IgD-negative memory B cell (primary cell): ENCODE data around the gene PIGK. TPM values are rescaled to one million over a fixed set of nuclear protein-coding genes. Genes with fewer than 3 reads are reported as not detected.

Source experiments
- H3K27ac Mint-ChIP-seq, 3 donors: one replicate each; pipeline ENCODE4 v1.8.0; 2020 to 2022; ENCODE audit warnings: mild to moderate bottlenecking in 3 of 3, mixed read lengths in 3 of 3, moderate library complexity in 1 of 3
- H3K27me3 Mint-ChIP-seq: one replicate; pipeline ENCODE4 v1.8.0; 2021; ENCODE audit warnings: mixed read lengths
- H3K36me3 Mint-ChIP-seq: one replicate; pipeline ENCODE4 v1.8.0; 2020; ENCODE audit warnings: mild to moderate bottlenecking, mixed read lengths
- H3K4me1 Mint-ChIP-seq, 3 donors: one replicate each; pipeline ENCODE4 v1.8.0; 2020 to 2022; ENCODE audit warnings: mixed read lengths in 3 of 3, mild to moderate bottlenecking in 1 of 3
- H3K4me3 Mint-ChIP-seq, 4 donors: one replicate each; pipeline ENCODE4 v1.8.0; 2020 to 2022; ENCODE audit warnings: mild to moderate bottlenecking in 4 of 4, mixed read lengths in 4 of 4, moderate library complexity in 3 of 4
- H3K9me3 Mint-ChIP-seq, 3 donors: one replicate each; pipeline ENCODE4 v1.8.0; 2020 to 2021; ENCODE audit warnings: mixed read lengths in 3 of 3, mild to moderate bottlenecking in 1 of 3
- polyA plus RNA-seq: library from polyadenylated mRNA; unstranded; fragments of 300-500 nt; fragmentation: Illumina TruSeq; gene quantifications from one replicate; pipeline ENCODE4 v1.2.3, GENCODE V29; 2021

PIGK gene
- 18.1 TPM for polyA plus RNA-seq

DNA sequence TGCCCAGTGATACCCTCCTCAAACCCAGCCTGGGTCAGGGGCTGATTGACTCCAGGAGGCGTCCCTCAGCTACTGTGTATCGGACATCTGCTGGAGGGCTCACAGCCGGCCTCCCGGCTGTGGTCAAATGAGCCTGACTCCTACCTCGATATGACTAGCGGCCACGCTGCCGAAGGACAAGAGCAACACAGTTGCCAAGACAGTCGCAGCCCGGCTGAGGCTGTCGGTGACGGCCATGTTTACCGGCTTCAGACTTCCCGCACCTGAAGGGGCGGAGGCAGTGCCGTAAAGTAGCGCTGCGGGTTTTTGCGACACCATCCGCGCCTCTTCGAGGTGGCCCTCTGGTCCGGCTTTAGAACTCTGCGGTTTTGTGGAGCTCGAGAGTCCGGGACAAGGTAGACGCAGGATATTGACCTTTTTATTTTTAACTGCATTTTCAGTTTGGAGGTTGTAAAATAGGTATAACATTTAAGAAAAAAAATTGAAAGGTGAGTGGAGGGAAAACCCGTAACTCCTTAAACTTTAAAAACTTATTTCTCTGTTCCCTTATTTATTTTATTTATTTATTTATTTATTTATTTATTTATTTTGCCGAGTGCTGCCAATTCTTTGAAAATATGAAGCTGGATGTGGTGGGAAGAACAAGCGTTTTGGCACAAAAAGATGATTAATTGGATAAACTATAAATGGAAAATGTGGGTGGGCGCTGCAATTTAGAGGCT is at the start of gene PIGK:
Gene PIGK, minus strand, starts transcription at position 265 of the 722 bp plus-strand sequence. Its CDS starts 28 bp downstream, at position 237.
- H3K36me3 Mint-ChIP-seq: peaks cover 10% of the 10 kb centered on the region
- H3K4me3 Mint-ChIP-seq: peak within 1 kb of the TSS; percentile 96 to 99 (median 96)
- peak within 1 kb of the TSS; percentile 52 to 94 (median 93) for H3K27ac Mint-ChIP-seq
- H3K4me1 Mint-ChIP-seq: peaks cover 15 to 44% (median 19%) of the 10 kb centered on the region in 3 donors
- no peaks in the 10 kb centered on the region for H3K27me3 Mint-ChIP-seq
- no peaks in the 10 kb centered on the region for H3K9me3 Mint-ChIP-seq

DNA sequence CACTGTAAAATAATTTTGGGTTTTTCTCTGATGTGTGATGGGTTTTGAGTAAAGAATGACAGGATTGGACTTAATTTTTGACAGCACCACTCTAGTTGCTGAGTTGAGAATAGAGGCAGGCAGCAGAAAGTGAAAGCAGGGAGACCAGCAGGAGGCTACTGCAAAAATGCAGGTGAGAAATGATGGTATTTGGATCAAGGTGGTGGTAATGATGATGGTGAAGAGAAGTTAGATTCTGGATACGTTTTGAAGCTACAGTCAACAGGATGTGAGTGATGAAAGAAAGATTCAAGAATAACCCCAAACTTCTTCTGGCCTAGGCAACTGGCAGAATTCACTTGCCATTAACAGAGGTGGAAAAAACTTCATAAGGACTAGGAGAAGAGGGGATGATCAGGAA is 47.8 kb upstream of the PIGK start:
- Mint-ChIP-seq H3K36me3 (no peaks in the 10 kb centered on the region), H3K27ac (no peak overlapping the region), H3K4me3 (no peak overlapping the region), H3K9me3 (no peaks in the 10 kb centered on the region), H3K4me1 (no peaks in the 10 kb centered on the region), H3K27me3 (peaks cover 11% of the 10 kb centered on the region)

DNA sequence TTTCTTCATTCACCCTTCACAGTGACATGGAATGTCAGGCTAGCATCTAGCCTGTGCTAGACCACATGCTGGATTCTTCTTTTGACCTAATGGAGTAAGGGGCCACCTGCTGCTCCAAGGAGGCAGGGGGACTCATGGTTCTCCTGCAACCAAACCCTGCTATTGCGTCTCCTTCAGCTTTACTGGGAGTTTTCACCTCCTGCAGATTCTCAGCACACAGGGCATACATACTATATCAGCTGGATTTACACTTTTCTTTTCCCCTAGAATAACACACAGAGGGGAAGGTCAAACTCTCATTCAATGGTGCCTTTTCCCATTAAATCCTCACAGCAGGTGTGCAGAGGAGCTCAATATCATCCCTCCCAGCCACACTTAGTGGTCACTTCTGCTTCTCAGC is 46.0 kb upstream of the PIGK start:
- Mint-ChIP-seq H3K27ac (no peak overlapping the region), H3K4me3 (no peak overlapping the region), H3K4me1 (no peaks in the 10 kb centered on the region), H3K27me3 (peaks cover 9% of the 10 kb centered on the region), H3K9me3 (no peaks in the 10 kb centered on the region), H3K36me3 (no peaks in the 10 kb centered on the region)

DNA sequence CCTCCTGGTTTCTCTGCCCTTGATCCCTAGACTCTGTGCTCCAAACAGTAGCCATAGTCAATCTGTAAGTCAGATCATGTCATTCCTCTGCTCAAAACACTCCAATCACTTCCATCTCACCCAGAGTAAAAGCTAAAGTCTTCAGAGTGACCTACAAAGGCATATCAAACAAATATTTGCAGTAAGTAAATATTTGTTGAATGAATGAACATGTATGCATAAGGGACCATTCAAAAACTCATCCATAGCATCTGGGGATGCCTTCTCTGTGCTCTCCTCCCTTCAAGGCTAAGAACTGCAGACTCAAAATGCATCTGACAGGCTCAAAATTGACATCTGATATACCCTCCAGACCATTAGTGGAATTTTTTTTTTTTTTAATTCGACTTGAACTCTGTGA is 44.5 kb upstream of the PIGK start:
- Mint-ChIP-seq H3K27ac (no peak overlapping the region), H3K4me1 (no peaks in the 10 kb centered on the region), H3K9me3 (peaks cover 0 to 2% (median 2%) of the 10 kb centered on the region in 3 donors)

DNA sequence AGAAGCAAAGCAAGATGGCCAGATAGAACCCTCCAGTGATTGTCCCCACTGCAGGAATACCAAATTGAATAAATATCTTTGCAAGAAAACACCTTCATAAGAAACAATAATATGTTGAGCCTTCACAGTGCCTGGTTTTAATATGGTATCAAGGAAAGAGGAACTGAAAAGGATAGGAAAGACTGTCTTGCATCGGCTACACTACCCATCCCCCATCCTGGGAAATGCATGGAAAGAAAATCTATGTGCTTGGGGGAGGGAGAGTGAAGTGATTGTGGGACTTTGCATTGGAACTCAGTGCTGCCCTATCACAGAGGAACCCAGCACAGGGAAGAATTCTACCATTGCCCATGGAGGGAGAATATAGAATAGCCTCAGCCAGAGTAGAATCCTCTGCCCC is 34.0 kb upstream of the PIGK start:
- Mint-ChIP-seq H3K36me3 (no peaks in the 10 kb centered on the region), H3K9me3 (peaks cover 3 to 48% (median 27%) of the 10 kb centered on the region in 3 donors), H3K27ac (no peak overlapping the region)

More for the DNA sequence above, 44.5 kb upstream of the PIGK start:
- H3K36me3 Mint-ChIP-seq: no peaks in the 10 kb centered on the region
- H3K4me3 Mint-ChIP-seq: no peak overlapping the region
- peaks cover 4% of the 10 kb centered on the region for H3K27me3 Mint-ChIP-seq

DNA sequence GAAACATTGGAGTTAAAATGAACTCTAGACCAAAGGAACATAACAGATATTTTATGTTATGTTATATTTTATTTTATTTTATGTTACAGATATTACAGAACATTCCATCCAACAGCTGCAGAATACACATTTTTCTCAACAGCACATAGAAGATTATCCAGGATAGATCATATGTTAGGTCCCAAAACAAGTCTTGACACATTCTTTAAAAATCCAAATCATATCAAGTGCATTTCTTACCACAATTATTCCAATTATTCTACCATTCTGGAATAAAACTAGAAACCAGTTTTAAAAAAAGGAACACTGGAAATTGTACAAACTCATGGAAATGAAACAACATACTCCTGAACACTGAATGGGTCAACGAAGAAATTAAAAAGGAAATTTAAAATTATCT is 30.9 kb upstream of the PIGK start:
- no peak overlapping the region for H3K4me3 Mint-ChIP-seq
- no peaks in the 10 kb centered on the region for H3K36me3 Mint-ChIP-seq

More for the DNA sequence above, 34.0 kb upstream of the PIGK start:
- Mint-ChIP-seq H3K4me1 (no peaks in the 10 kb centered on the region), H3K4me3 (no peak overlapping the region), H3K27me3 (peaks cover 10% of the 10 kb centered on the region)

DNA sequence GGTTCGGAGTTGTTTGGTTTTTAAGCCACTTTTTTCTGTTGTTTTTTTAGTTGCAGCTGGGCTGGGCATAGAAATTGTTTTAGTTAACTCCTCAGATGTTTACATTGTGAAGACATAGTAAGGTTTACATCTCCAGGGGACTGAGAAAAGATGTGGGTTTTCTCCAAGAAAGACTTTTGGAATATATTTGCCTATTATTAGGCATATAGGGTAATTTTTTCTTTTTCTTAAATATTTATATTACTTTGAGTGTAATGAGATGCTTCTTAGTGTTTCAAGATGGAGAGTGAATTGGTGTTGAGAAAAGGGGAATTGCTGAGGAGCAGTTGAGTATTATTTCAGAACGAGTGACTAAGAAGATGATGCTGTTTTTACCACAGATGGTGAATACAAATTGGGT is 26.6 kb upstream of the PIGK start:
- no peaks in the 10 kb centered on the region for H3K4me1 Mint-ChIP-seq
- H3K4me3 Mint-ChIP-seq: no peak overlapping the region
- peaks cover 8 to 29% (median 22%) of the 10 kb centered on the region in 3 donors for H3K9me3 Mint-ChIP-seq
- no peak overlapping the region for H3K27ac Mint-ChIP-seq
- no peaks in the 10 kb centered on the region for H3K36me3 Mint-ChIP-seq
- H3K27me3 Mint-ChIP-seq: peaks cover 9% of the 10 kb centered on the region

More for the DNA sequence above, 30.9 kb upstream of the PIGK start:
- Mint-ChIP-seq H3K4me1 (no peaks in the 10 kb centered on the region), H3K9me3 (peaks cover 5 to 37% (median 33%) of the 10 kb centered on the region in 3 donors), H3K27me3 (peaks cover 7% of the 10 kb centered on the region), H3K27ac (no peak overlapping the region)

DNA sequence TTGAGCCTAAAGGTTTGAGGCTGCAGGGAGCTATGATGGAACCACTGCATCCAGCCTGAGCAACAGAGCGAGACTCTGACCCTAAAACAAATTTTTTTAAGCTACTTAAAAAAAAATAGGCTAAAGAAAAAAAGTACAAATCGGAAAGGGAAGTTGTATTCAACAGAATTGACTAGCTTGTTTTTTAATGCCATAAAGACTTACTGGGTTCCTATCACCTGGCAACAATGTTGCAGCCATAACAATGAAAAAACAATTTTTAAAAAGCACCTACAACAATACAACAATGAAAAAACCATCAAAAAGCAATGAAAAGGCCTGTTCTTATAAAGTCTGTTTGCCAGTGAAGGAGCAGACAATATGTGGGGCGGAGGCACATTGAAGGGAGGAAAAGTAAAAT is 20.1 kb upstream of the PIGK start:
- no peaks in the 10 kb centered on the region for H3K4me1 Mint-ChIP-seq
- H3K36me3 Mint-ChIP-seq: no peaks in the 10 kb centered on the region
- peaks cover 18% of the 10 kb centered on the region for H3K27me3 Mint-ChIP-seq
- peaks cover 0 to 4% (median 2%) of the 10 kb centered on the region in 3 donors for H3K9me3 Mint-ChIP-seq
- H3K27ac Mint-ChIP-seq: no peak overlapping the region
- no peak overlapping the region for H3K4me3 Mint-ChIP-seq

DNA sequence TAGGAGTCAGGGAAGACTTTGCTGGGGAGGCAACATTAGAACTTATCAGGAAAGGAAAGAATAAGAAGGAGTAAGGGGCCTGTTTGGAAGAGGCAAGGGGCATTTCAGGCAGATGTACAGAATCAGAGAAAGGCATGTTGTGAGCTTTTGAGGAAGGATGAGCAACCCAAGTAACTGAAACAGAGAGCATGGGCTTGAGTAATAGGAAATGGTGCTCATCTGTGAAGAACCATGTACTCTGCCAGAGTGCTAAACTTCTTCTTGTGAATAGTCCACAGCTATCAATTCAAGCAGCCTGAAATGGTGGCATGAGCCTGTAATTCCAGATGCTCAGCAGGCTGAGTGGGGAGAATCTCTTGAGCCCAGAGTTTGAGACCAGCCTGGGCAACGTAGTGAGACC is 19.2 kb upstream of the PIGK start:
- H3K27me3 Mint-ChIP-seq: peaks cover 18% of the 10 kb centered on the region
- H3K27ac Mint-ChIP-seq: no peak overlapping the region
- H3K4me3 Mint-ChIP-seq: no peak overlapping the region
- peaks cover 0 to 2% (median 1%) of the 10 kb centered on the region in 3 donors for H3K9me3 Mint-ChIP-seq
- H3K36me3 Mint-ChIP-seq: peaks cover under 1% of the 10 kb centered on the region
- H3K4me1 Mint-ChIP-seq: no peaks in the 10 kb centered on the region

DNA sequence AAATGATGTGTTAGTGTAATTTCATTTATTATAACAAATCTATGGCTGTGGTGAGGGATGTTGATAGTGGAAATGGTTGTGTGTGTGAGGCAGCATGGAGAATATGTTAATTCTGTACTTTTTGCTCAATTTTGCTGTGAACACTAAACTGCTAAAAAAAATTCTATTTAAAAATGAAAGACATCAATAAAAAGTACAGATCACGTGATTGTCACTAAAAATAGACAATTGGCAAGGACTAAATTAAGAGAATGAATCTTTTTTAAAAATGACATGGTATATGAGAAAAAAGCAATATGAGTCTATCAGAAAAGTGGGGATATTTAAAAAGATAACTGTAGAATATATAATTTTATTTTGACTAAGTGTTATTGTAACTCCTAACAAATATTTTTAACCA is 15.7 kb upstream of the PIGK start:
- Mint-ChIP-seq H3K9me3 (peaks cover 0 to 6% (median 0%) of the 10 kb centered on the region in 3 donors), H3K4me3 (no peak overlapping the region), H3K36me3 (peaks cover 2% of the 10 kb centered on the region), H3K27me3 (peaks cover 13% of the 10 kb centered on the region), H3K27ac (no peak overlapping the region), H3K4me1 (no peaks in the 10 kb centered on the region)

DNA sequence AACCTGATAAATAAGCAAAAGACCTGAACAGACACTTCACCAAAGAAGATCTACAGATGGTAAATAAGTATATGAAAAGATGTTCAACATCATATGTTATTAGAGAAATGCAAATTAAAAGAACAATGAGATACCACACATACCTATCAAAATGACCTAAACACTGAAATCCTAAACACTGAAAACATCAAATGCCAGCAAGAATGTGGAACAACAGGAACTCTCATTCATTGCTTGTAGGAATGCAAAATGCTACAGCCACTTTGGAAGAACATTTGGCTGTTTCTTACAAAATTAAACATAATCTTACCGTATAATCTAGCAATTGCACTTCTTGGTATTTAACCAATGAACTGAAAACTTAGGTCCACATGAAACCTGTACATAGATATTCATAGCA is 14.9 kb upstream of the PIGK start:
- H3K4me3 Mint-ChIP-seq: no peak overlapping the region
- H3K9me3 Mint-ChIP-seq: peaks cover 0 to 6% (median 0%) of the 10 kb centered on the region in 3 donors
- no peak overlapping the region for H3K27ac Mint-ChIP-seq
- H3K4me1 Mint-ChIP-seq: no peaks in the 10 kb centered on the region
- peaks cover 9% of the 10 kb centered on the region for H3K27me3 Mint-ChIP-seq
- H3K36me3 Mint-ChIP-seq: peaks cover 2% of the 10 kb centered on the region

DNA sequence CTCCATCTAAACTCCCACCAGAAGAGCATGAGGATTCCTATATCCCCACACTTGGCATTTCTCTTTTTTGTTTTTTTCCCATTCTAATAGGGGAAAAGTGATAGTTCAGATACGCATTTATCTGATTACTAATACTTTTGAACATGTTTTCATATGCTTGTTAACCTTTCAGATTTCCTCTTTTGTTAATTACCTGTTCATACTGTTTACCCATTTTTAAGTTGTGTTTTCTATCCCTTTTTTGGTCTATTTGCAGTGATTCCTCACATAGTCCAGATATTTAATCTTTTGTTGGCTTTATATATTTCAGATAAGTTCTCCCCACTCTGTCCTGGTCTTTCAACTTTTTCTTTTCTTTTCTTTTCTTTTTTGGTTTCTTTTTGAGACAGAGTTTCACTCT is 13.6 kb upstream of the PIGK start:
- Mint-ChIP-seq H3K9me3 (peaks cover 0 to 6% (median 0%) of the 10 kb centered on the region in 3 donors), H3K27ac (no peak overlapping the region), H3K36me3 (peaks cover 2% of the 10 kb centered on the region), H3K27me3 (peaks cover 3% of the 10 kb centered on the region), H3K4me3 (no peak overlapping the region), H3K4me1 (no peaks in the 10 kb centered on the region)

DNA sequence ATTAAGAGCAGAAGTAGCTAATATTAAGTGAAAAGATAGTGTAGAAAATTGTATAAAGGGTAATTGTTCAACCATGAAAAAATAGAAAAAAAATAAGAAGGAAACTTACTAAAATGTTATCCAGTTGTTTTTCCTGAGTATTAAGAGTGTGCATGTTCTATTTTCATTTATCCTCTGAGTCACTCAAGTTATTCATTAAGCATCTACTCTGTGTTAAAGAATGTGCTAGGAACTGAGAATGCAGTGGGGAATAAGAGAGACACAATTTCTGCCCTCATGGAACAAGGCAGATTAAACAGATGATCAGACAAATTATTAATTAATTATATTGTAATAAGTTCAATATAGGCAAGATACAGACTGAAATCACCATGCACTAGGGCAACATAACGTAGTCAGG is 10.8 kb upstream of the PIGK start:
- H3K4me3 Mint-ChIP-seq: no peak overlapping the region
- no peak overlapping the region for H3K27ac Mint-ChIP-seq
- no peaks in the 10 kb centered on the region for H3K4me1 Mint-ChIP-seq
- H3K36me3 Mint-ChIP-seq: peaks cover 2% of the 10 kb centered on the region
- H3K9me3 Mint-ChIP-seq: peaks cover 0 to 6% (median 0%) of the 10 kb centered on the region in 3 donors
- peaks cover 3% of the 10 kb centered on the region for H3K27me3 Mint-ChIP-seq

DNA sequence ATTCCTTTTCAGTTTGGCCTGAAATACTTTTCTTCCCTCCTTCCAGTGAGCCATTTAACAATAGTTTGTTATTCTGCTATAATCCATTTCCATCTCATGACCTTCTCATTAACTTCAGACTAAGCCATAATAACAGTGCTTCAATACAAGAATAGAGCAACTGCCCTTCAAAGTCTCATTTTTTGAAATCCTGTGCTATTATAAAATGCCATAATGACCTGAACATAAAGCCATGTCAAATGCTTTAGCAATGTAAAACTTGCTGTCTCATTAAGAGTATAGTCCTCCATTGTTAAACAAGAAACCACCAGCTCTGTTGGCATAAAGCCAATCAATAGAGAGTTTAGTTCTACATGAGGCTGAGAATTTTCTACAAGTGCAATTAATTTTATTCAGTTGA is 9.6 kb upstream of the PIGK start:
- no peak overlapping the region for H3K4me3 Mint-ChIP-seq
- peaks cover 2% of the 10 kb centered on the region for H3K36me3 Mint-ChIP-seq
- H3K27ac Mint-ChIP-seq: peak overlapping the region in 1 of 3 donors; percentile 6
- H3K27me3 Mint-ChIP-seq: peaks cover 3% of the 10 kb centered on the region
- peaks cover 0 to 6% (median 0%) of the 10 kb centered on the region in 3 donors for H3K9me3 Mint-ChIP-seq
- H3K4me1 Mint-ChIP-seq: no peaks in the 10 kb centered on the region

DNA sequence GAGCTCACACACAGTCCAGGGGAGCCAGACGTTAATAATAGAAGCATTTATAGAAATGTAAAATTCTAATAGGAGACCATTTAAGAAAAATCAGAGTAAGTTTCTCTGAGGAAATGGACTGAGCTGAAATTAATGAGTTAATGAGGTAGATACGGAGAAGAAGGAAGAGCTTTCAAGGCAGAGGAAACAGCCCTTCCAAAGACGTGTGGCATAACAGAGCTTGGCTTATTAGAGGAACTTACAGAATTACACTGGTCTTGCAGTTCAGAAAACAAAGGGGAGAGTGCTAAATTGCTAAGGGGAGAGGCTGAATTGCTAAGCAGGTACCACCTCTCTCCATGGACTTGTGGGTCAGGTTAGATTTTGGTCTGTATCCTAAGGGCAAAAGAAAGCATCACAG is 8.2 kb upstream of the PIGK start:
- H3K9me3 Mint-ChIP-seq: no peaks in the 10 kb centered on the region
- peaks cover 0 to 7% (median 0%) of the 10 kb centered on the region in 3 donors for H3K4me1 Mint-ChIP-seq
- H3K4me3 Mint-ChIP-seq: no peak overlapping the region
- H3K27ac Mint-ChIP-seq: no peak overlapping the region
- H3K36me3 Mint-ChIP-seq: peaks cover 4% of the 10 kb centered on the region
- H3K27me3 Mint-ChIP-seq: peaks cover 3% of the 10 kb centered on the region

DNA sequence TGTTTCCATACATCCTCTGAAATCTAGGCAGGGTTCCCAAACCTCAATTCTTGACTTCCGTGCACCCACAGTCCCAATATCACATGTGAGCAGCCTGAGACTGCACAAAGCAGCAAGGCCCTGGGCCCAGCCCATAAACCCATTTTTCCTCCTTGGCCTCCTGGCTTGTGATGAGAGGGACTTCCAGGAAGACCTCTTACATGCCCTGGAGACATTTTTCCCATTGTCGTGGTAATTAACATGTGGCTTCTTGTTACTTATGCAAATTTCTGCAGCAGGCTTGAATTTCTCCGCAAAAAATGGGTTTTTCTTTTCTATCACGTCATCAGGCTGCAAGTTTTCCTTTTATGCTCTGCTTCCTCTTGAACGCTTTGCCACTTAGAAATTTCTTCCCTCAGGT is 3.3 kb upstream of the PIGK start:
- H3K36me3 Mint-ChIP-seq: peaks cover 7% of the 10 kb centered on the region
- no peaks in the 10 kb centered on the region for H3K9me3 Mint-ChIP-seq
- peaks cover 3% of the 10 kb centered on the region for H3K27me3 Mint-ChIP-seq
- H3K4me1 Mint-ChIP-seq: peaks cover 10 to 26% (median 11%) of the 10 kb centered on the region in 3 donors
- peak overlapping the region in 1 of 3 donors; percentile 46 for H3K27ac Mint-ChIP-seq
- H3K4me3 Mint-ChIP-seq: peak overlapping the region in 1 of 4 donors; percentile 63
